Measurements from ENCODE around the gene SPTY2D1. TPM values are rescaled to one million over a fixed set of nuclear protein-coding genes. Genes with fewer than 3 reads are reported as not detected.
"Not testable (repeated sequence)": the region's sequence is repeated elsewhere in the genome, so short reads cannot be mapped to it uniquely, and the experiment has no call there.

The SPTY2D1 gene
- total RNA-seq, 4 donors from 2014 or later, result 15.8 to 25.4 (median 19.7) TPM

DNA sequence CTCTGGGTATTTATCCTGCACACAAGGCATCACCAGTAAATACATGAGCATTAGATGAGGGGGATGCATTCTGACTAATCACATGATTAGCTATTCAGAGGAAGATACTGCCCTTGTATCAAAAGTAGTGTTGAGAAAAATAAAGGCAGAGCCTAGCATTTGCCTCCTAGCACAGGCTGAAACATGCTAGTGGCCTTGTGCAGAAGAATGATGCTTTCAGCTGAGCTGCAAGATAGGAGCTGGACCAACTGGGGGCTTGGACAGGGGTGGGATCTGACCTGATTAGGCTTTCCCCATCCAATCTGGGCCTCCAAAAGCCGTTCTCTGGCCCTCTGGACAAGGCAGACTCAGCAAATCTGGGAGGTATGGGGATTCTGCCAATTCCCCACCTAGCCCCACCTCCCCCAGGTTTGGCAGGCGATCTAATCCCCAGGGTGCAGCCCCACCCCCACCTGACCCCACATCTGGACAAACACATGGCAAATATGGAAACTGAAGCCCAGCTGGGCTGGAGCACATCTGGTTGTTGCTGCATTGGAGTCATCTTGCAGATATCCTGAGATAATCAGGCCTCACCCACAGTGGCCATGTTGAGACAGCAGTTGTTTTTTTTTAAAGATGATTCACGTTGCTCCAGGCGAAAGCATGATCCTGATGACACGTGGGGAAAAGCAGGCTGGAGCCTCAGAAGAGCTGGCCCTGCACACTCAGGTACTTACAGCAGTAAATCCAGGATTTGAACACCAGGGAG lies 39.0 kb downstream of the SPTY2D1 start:
- H3K4me3 ChIP-seq (ENCODE audit: low read depth, poor library complexity, severe bottlenecking), result no peak overlapping the region
- TF ChIP-seq, protein P1, sequence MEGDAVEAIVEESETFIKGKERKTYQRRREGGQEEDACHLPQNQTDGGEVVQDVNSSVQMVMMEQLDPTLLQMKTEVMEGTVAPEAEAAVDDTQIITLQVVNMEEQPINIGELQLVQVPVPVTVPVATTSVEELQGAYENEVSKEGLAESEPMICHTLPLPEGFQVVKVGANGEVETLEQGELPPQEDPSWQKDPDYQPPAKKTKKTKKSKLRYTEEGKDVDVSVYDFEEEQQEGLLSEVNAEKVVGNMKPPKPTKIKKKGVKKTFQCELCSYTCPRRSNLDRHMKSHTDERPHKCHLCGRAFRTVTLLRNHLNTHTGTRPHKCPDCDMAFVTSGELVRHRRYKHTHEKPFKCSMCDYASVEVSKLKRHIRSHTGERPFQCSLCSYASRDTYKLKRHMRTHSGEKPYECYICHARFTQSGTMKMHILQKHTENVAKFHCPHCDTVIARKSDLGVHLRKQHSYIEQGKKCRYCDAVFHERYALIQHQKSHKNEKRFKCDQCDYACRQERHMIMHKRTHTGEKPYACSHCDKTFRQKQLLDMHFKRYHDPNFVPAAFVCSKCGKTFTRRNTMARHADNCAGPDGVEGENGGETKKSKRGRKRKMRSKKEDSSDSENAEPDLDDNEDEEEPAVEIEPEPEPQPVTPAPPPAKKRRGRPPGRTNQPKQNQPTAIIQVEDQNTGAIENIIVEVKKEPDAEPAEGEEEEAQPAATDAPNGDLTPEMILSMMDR (IDR thresholded peaks at IDR 0.05), result no peak
- TF ChIP-seq POLR2A (IDR thresholded peaks at IDR 0.05), result no peak
- 41 to 44% methylated on average over 5 of the region's 5 CpGs for WGBS, 2 donors
- intact Hi-C loops (cut with DNase I; ENCODE audit: low total_unique reads), result no loop called here
- peak in 1 of 2 donors; percentile 29 for DNase-seq (ENCODE audit: low spot score in 2 of 2)

DNA sequence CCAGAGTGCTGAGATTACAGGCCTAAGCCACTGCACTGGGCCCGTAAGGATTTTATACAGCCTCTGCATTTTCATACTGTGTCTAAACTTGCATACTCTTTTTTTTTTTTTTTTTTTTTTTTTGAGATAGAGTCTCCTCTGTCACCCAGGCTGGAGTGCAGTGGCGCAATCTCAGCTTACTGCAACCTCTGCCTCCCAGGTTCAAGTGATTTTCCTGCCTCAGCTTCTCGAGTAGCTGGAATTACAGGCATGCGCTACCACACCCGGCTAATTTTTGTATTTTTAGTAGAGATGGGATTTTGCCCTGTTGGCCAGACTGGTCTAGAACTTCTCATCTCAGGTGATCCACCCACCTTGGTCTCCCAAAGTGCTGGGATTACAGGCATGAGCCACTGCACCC lies 40.1 kb downstream of the SPTY2D1 start:
- WGBS, 2 donors, result 68 to 75% methylated on average over 5 of the region's 5 CpGs

DNA sequence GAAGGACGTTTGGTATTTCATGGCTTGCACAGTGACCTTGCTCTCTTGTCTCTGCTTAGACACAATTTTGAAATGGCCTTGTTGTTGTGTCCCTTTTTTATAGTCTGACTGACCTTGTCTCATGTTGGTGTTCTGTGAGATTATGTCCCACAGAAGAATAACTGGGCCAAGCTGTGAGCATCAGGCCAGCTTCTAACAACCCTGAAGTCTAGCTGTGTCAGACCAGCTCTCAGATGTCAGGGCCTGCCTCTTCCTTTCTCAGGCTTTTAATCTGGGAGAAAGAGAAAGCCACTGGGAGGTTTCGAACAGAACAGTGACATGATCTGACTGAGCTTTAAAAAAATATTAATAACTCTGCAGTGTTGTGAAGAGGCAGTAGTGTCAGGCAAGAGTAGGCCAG lies 43.6 kb downstream of the SPTY2D1 start:
- DNase-seq (ENCODE audit: low spot score in 2 of 2), result no peak
- H3K4me3 ChIP-seq (ENCODE audit: low read depth, poor library complexity, severe bottlenecking), result no peak overlapping the region
- TF ChIP-seq, protein P1 (IDR thresholded peaks at IDR 0.05), result no peak
- TF ChIP-seq POLR2A (IDR thresholded peaks at IDR 0.05), result no peak
- 34 to 40% methylated on average over 2 of the region's 2 CpGs for WGBS, 2 donors
- intact Hi-C loops (cut with DNase I; ENCODE audit: low total_unique reads), result no loop called here

More for the DNA sequence above, 40.1 kb downstream of the SPTY2D1 start:
- H3K4me3 ChIP-seq (ENCODE audit: low read depth, poor library complexity, severe bottlenecking); DNase-seq (ENCODE audit: low spot score in 2 of 2); intact Hi-C loops (cut with DNase I; ENCODE audit: low total_unique reads): not testable (repeated sequence)

DNA sequence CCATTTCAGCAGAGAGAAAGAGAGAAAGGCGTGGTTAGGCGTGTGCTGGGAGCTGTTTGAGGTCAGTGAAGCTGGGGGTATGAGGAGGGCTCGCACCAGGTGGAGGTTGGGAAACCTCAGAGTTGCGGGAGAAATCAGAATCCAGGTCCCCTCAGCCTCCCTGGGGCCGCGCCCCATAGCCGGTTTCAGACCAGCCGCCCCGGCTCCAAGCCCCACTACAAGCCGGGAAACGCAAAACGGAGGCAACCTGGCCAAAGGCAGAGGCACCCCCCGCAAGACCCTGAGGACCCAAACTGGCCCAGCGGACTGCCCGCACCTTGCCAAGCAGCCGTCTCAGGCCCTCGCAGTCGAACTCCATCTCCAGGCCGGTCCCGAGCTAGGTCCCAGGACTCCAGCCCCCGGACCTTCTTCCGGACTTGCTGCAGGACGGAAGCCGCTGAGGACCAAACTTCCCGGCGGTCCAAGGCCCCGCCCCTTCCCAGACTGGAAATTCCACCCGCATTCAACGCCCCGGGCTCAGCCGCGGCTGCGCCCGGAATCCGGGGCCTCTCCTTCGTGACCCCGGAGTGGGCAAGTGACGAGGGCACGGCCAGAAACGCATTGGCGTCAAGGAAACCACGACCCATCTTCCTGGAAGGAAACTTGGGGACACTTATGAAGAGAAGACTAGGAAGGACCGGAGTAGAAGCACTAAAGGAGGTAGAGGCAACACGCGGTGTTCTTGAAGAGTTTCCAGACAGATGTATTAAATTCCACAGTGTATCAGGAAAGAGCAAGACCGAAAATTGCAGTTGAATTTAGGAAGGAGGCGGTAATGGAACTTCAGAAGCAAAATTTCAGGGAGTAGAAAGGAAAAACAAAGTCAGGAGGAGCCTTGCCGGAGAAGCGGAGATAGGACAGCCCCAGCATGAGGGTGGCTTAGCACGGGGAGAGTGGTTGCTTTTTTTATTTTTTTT lies 45.6 kb downstream of the SPTY2D1 start, which contains the start of gene UEVLD:
Gene UEVLD (minus strand): TSS at position 438 of the 956 bp plus-strand sequence. CDS start 80 bp downstream, at position 358.
- WGBS, 2 donors, result 1% methylated on average over 43 to 47 of the region's 50 CpGs
- intact Hi-C loops (cut with DNase I; ENCODE audit: low total_unique reads), result no loop called here
- H3K4me3 ChIP-seq (ENCODE audit: low read depth, poor library complexity, severe bottlenecking), result peak within 1 kb of the TSS; percentile 63
- TF ChIP-seq POLR2A (IDR thresholded peaks at IDR 0.05), result no peak
- TF ChIP-seq, protein P1 (IDR thresholded peaks at IDR 0.05), result no peak
- DNase-seq (ENCODE audit: low spot score in 2 of 2), result peak; percentile 87 to 97

DNA sequence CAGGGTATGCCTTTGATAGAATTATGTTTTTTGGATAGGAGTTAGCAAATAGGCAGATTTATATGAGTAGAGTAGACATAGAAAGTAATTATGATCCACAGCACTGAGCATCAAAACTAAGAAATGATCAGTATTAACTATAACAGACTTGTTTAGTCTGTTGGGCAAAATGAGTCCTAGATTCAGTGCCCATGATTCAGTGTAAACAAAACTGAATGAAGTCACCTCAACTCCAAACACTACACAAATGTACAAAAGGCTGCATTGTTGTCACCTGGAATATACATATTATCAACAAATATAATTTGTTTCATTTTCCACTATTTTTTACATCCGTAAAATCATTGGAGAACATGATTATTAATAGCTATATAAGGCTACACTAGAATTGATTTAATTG lies 52.3 kb downstream of the SPTY2D1 start:
- no peak for DNase-seq (ENCODE audit: low spot score in 2 of 2)
- intact Hi-C loops (cut with DNase I; ENCODE audit: low total_unique reads), result no loop called here
- TF ChIP-seq, protein P1 (IDR thresholded peaks at IDR 0.05), result no peak
- no peak for TF ChIP-seq POLR2A (IDR thresholded peaks at IDR 0.05)
- no peak overlapping the region for H3K4me3 ChIP-seq (ENCODE audit: low read depth, poor library complexity, severe bottlenecking)
- 91 to 93% methylated on average over 1 of the region's 1 CpG for WGBS, 2 donors
